ENCODE results near the gene KCNQ1OT1.

KCNQ1OT1 gene

DNA sequence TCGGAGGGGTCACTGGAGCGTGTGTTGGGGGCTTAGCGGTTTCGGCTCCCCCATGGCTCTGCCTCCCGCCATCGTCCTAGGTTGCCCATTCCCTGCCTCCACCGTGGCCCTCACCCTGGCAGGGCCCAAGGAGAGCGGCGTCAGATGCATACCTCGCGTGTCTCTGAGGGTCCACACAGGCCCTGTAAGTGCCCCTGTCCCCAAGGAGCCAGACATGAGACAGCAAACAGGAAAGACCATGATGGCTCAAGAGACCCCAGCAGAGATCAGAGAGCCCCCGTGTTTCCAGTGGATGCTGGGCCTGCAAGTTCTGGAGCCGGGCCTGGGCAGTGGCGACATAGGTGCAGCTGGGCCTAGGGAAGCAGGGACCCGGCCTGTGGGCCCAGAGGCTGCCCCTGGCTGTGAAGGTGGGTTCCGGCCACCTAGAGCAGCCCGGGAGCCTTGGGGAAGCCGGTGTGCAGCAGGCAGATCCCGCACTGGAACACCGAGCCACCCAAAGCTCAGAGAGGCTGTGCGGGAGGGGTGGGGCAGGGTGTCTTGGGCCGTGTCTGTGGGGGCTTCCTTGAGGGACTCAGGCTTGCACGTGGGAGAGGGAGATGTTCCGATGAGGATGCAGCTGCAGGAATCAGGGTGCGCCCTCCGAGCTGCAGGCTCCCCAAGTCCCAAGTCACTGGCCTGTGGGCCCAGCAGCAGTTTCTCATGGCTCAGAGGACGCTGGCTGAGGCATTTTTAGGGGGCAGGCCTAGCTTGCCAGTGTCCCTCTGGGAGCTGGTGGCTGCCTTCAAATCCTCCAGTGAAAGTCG, 126.4 kb downstream of the KCNQ1OT1 start:
- DNase-seq (ENCODE audit: low read depth), result no peak
- no peak overlapping the region for H3K4me3 ChIP-seq (ENCODE audit: low read depth, low read length)
- TF ChIP-seq, protein P1, sequence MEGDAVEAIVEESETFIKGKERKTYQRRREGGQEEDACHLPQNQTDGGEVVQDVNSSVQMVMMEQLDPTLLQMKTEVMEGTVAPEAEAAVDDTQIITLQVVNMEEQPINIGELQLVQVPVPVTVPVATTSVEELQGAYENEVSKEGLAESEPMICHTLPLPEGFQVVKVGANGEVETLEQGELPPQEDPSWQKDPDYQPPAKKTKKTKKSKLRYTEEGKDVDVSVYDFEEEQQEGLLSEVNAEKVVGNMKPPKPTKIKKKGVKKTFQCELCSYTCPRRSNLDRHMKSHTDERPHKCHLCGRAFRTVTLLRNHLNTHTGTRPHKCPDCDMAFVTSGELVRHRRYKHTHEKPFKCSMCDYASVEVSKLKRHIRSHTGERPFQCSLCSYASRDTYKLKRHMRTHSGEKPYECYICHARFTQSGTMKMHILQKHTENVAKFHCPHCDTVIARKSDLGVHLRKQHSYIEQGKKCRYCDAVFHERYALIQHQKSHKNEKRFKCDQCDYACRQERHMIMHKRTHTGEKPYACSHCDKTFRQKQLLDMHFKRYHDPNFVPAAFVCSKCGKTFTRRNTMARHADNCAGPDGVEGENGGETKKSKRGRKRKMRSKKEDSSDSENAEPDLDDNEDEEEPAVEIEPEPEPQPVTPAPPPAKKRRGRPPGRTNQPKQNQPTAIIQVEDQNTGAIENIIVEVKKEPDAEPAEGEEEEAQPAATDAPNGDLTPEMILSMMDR (conservative IDR thresholded peaks at IDR 0.05; ENCODE audit: low read depth, low read length), result no peak

GRCh38 chr11:2572491-2573239, 127.1 kb downstream of the KCNQ1OT1 start:
- TF ChIP-seq, protein P1 (conservative IDR thresholded peaks at IDR 0.05; ENCODE audit: low read depth, low read length), result no peak
- DNase-seq (ENCODE audit: low read depth), result no peak
- no peak overlapping the region for H3K4me3 ChIP-seq (ENCODE audit: low read depth, low read length)

GRCh38 chr11:2571598-2572281, 128.1 kb downstream of the KCNQ1OT1 start:
- DNase-seq (ENCODE audit: low read depth), result no peak
- no peak overlapping the region for H3K4me3 ChIP-seq (ENCODE audit: low read depth, low read length)

GRCh38 chr11:2570841-2571597, 128.8 kb downstream of the KCNQ1OT1 start:
- H3K4me3 ChIP-seq (ENCODE audit: low read depth, low read length), result no peak overlapping the region
- TF ChIP-seq, protein P1 (conservative IDR thresholded peaks at IDR 0.05; ENCODE audit: low read depth, low read length), result no peak

More at GRCh38 chr11:2571598-2572281, 128.1 kb downstream of the KCNQ1OT1 start:
- TF ChIP-seq, protein P1 (conservative IDR thresholded peaks at IDR 0.05; ENCODE audit: low read depth, low read length), result no peak

GRCh38 chr11:2570211-2570811, 129.5 kb downstream of the KCNQ1OT1 start:
- TF ChIP-seq, protein P1 (conservative IDR thresholded peaks at IDR 0.05; ENCODE audit: low read depth, low read length), result no peak
- DNase-seq (ENCODE audit: low read depth), result no peak
- H3K4me3 ChIP-seq (ENCODE audit: low read depth, low read length), result no peak overlapping the region

More at GRCh38 chr11:2570841-2571597, 128.8 kb downstream of the KCNQ1OT1 start:
- no peak for DNase-seq (ENCODE audit: low read depth)

GRCh38 chr11:2569731-2570210, 130.0 kb downstream of the KCNQ1OT1 start:
- TF ChIP-seq, protein P1 (conservative IDR thresholded peaks at IDR 0.05; ENCODE audit: low read depth, low read length), result no peak
- DNase-seq (ENCODE audit: low read depth), result no peak

More at GRCh38 chr11:2569731-2570210, 130.0 kb downstream of the KCNQ1OT1 start:
- no peak overlapping the region for H3K4me3 ChIP-seq (ENCODE audit: low read depth, low read length)
